Suppressor macrophage (primary cell): ENCODE measurements around the gene SH3BP1.
"Not testable (repeated sequence)": the region's sequence is repeated elsewhere in the genome, so short reads cannot be mapped to it uniquely, and the experiment has no call there.

ENCODE experiments used
- DNase-seq, 4 experiments: peaks; one replicate each; pipeline ENCODE4 v3.0.0-alpha.2; 2020 to 2022

The SH3BP1 gene

GRCh38 chr22:37633625-37634416, 5.6 kb upstream of the SH3BP1 start:
- DNase-seq: peak; percentile 95 to 98 (median 97)

- peak; percentile 32 to 63 (median 48) for DNase-seq
Observed at GRCh38 chr22:37634417-37634924, 5.0 kb upstream of the SH3BP1 start.

- no peak for DNase-seq
Observed at GRCh38 chr22:37635157-37635556, 4.3 kb upstream of the SH3BP1 start.

GRCh38 chr22:37636186-37636948, 3.1 kb upstream of the SH3BP1 start:
- peak; percentile 43 to 86 (median 64) for DNase-seq

- no peak for DNase-seq
Observed at GRCh38 chr22:37636949-37637273, 2.6 kb upstream of the SH3BP1 start.

- peak in 2 of 4 experiments; percentile 37 to 41 for DNase-seq
Observed at GRCh38 chr22:37638391-37639069, 939 bp upstream of the SH3BP1 start.

- peak; percentile 55 to 81 (median 75) for DNase-seq
Observed at GRCh38 chr22:37639771-37640590, 512 bp downstream of the SH3BP1 start.

GRCh38 chr22:37640591-37641560, 1.4 kb downstream of the SH3BP1 start:
- no peak for DNase-seq

- no peak for DNase-seq
Observed at GRCh38 chr22:37641561-37641949, 2.1 kb downstream of the SH3BP1 start.

- DNase-seq: peak; percentile 85 to 94 (median 92)
Observed at GRCh38 chr22:37643225-37643847, 3.9 kb downstream of the SH3BP1 start.

GRCh38 chr22:37647317-37647716, 7.8 kb downstream of the SH3BP1 start:
- no peak for DNase-seq

- no peak for DNase-seq
Observed at GRCh38 chr22:37647928-37648327, 8.5 kb downstream of the SH3BP1 start.

- DNase-seq: no peak
Observed at GRCh38 chr22:37650463-37651136, 11.1 kb downstream of the SH3BP1 start.

- no peak for DNase-seq
Observed at GRCh38 chr22:37654563-37655251, 15.2 kb downstream of the SH3BP1 start.

- no peak for DNase-seq
Observed at GRCh38 chr22:37655252-37655563, 15.7 kb downstream of the SH3BP1 start.

- not testable (repeated sequence) for DNase-seq
Observed at GRCh38 chr22:37656583-37656982, 17.1 kb downstream of the SH3BP1 start.

GRCh38 chr22:37657590-37658132, 18.2 kb downstream of the SH3BP1 start:
- DNase-seq: no peak

- DNase-seq: peak; percentile 99 to 100 (median 99)
Observed at GRCh38 chr22:37658133-37659065, 18.9 kb downstream of the SH3BP1 start, which contains the start of gene PDXP. Gene PDXP, plus strand, starts transcription at chr22:37658723. Its CDS starts 60 bp downstream, at chr22:37658783.
